Stimulated activated CD4-positive, alpha-beta T cell treated with anti-CD3 and anti-CD28 coated beads, Interleukin-12 subunit alpha, Interleukin-12 subunit beta, amount 100 ng/mL, for 4 hours (primary cell): Measurements from ENCODE around the gene DNAJC18.
"Not testable (repeated sequence)": the region's sequence is repeated elsewhere in the genome, so short reads cannot be mapped to it uniquely, and the experiment has no call there.

Experiments used
- DNase-seq: peaks from one replicate; pipeline ENCODE4 v3.0.0-alpha.2; 2020

Gene DNAJC18

GRCh38 chr5:139402561-139403158 is 36.7 kb downstream of the DNAJC18 start:
- no peak for DNase-seq

- DNase-seq: no peak
Observed at GRCh38 chr5:139401546-139401945, 37.8 kb downstream of the DNAJC18 start.

GRCh38 chr5:139399501-139400121 is 39.7 kb downstream of the DNAJC18 start:
- no peak for DNase-seq

- no peak for DNase-seq
Observed at GRCh38 chr5:139397921-139398320, 41.4 kb downstream of the DNAJC18 start.

DNA sequence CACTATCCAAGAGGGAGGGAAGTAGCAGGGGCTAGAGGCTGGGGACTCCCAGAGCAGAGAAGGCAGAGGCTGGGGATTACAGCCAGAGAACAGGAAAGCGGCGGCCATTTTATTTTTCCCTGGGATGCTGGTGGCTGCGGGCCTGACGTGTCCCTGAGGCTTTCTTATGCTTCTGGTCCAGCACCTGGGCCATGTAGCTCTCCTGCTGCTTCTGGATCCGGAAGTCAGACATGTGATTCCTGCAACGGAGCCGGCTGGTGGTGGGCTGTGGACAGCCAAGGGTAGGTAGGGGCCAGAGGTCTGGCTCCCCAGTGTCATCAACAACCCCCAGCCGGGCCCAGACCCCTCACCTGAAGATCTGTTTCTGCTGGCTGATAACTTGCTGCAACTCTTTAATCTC is 42.6 kb downstream of the DNAJC18 start:
- no peak for DNase-seq

DNA sequence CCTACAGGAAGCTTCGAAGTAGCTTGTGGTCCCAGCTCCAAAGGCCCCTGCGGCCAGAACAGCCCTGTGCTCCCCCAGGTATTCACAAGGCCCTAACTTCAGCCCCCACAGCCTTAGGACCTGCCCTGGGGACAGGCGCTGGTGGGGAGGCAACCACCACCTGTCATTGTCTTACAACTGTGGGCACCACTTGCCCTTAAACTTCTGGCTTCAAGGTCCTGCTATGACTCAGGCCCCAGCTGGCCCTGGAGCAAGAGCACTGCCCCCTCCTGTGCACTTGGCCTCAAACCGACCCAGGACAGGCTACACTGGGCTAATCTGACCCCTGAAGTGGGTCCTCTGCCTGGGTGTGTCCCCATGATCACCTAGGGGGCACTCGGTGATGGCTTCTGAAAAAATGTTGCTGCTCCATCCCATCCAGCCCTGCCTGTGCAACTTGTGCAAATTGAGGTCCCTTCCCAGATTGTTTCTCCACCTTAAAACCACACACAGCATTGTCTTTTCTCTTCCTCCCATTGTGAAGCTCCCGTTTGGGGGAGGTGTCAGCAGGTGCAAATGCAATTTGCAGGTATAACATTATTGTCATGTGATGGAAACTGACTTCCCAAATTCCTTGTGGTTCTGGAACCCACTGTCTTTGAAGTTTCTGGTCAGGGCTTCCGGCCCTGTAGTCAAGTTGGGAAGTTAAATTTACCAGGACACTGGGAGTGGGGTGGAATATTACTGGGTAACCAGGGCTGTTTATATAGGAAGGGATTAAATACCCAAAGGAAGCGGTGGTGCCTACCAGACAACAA is 43.3 kb downstream of the DNAJC18 start:
- DNase-seq: no peak

GRCh38 chr5:139394654-139395566 is 44.4 kb downstream of the DNAJC18 start, which contains the start of gene PROB1:
TSS of gene PROB1 (minus strand) at chr5:139395104. CDS start at chr5:139395081, 23 bp downstream.
- no peak for DNase-seq

DNA sequence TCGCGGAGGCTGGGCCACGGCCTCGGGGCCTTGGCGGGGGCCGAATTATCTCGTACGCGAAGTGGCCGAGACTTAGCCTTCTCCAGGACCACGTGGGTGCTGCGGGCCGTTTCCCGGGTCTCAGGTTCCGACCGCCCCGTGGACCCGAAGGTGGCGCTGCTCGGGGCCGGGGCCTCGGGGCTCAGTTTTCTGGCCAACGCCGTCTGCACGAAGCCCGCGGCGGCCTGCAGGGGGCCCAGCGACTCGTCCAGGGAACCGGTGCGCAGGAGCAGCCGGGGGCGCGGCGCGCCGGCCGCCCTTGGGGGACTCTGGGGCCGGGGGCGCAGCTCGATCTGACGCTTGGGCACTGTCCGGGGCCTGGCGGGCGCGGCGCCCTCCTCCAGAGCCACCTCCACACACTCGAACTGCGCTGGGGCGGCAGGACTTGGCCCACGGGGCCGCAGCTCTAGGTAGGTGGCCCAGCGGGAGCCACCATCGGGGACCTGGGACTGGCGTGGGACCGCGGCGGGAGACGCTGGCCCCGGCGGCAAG is 45.1 kb downstream of the DNAJC18 start:
- DNase-seq: no peak

DNA sequence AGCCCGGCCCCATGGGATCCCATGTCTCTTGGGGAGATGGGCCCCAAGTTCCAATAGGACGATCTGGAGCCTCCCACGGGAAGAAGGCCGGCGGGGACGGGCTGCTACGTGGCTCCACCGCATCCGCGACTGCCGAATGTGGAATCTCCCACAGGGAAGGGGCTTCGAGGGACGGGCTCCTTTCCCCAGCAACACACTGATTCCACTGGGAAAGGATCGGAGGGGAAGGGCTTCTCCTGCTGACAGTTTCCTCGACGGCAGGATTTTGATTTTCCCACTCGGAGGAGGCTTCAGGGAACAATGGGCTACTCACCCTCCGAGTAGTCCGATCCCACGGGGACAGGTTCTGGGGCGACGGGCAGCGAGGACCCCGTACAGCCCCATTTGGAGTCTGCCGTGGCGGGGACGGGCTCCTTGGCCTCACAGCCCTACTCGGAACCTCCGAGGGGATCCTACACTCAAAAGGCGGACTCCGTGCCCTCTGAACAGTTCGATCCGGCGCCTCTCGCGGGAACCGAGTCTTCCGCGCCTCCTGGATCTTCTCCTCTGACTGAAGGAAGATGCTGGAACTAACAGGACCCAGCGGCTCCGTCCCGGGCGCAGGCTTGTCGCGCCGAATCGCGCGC is 45.7 kb downstream of the DNAJC18 start:
- DNase-seq: no peak

DNA sequence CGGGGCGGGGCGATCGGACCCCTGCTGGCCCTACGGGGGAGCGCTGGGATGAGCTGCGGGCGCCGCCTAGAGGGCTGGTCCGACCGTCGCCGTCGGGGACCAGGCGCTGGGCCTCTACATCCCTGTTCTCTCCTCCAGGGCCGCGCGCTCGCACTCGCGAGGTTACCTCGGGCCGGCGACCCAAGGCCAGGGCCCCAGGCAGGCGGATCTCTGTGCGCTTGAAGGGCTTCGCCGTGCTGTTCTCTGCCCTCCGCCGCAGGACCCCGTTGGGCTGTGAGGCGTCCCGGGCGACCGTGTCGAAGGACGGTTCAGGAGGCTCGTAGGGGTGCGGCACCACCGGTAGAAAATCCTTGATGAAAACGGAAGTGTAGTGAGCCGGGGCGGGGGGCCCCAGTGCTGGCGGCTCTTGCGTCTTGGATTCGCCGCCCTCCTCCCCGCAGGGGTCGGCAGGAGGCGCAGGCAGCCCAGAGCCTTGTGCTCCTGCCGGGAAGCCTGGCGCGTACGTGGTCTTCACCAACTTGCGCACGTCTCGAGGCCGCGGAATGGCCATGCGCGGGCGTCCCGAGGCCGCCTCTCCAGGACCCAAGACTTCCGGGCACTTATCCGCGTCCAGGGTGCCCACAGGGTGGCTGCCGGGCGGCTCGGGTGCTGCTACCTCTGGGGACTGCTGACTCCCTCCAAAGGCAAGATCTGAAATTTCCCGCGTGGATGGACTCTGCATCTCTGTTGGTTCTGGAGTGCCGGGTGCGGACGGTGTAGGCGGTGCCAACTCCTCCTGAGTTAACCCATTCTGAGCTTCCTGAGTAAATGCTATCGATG is 46.4 kb downstream of the DNAJC18 start:
- peak; percentile 72 for DNase-seq

- no peak for DNase-seq
Observed at GRCh38 chr5:139392324-139392677, 47.0 kb downstream of the DNAJC18 start.

DNA sequence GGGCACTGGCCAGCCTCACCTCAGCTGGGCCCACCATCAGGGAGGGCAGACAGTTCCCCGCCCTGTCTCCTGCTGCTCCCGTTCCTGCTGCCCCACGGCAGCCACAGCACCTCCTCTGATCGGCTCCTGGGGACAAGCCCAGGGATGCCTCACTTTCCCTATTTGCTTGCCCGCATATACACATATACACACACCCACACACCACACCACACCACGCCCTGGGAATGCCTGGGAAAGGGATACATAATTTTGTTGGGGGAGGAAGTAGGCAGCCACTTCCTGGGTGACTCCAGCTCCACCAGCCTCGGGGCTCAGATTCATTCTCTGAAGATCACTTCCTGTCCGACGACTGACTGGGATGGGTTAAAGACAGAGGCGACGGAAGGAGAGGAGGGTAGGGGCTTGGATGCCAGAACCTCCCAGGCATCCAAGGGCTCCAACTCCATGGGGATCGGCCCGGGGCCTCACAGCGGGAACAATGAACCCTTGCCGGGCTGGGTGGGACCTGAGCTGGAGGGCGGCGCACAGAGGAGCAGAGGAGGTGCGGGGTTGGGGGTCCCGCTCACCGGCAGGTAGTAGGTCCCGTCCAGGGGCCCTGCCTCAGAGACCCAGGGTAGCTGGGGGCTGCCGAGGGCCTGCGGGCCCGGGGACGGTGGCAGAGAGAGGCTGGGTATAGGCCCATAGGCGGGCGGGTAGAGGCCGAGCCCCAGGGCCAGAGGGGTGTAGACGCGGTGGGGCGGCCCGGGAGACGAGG is 47.6 kb downstream of the DNAJC18 start:
- DNase-seq: no peak

DNA sequence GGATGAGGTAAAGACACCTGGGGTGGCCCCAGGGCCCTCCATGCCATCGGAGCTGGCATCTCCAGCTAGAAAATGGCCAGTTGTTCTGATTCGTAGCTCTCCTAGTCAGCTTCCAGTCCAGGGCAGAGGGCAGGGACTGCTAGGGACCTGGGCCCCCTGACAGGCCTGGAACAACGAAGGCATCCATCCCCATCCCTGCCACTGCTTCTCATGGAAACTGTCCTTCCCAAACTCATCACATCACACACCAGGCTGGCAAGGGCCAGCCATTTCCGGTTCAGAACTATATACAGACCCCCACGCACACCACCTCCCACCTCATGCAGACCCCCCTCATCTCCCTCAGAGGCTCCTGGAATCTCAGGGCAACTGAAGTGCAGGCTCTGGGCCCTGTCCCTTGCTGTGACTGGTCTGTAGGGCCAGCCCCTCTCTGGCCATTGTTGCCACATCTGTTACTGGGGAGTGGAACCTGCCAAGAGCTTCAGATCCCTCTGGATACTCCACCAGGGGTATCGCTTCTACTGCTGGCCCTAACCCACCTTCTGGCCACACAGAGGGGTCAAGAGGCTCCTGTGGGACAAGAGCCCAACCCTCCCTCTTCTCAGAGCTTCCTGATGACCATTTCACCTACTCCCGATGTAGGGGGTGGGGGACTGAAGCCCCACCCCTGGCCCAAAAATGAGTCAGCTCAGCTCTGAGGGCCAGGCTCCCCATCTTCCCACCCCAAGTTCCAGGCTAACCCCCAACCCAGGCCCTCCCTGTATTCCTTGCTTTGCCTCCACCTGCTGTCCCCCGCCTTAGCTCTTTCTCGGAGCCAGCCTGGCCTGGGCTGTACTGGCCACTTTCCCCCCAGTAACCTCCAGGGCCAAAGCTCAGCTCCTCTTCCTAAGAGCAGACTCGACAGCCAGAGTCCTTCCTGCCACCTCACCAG is 48.4 kb downstream of the DNAJC18 start:
- no peak for DNase-seq

GRCh38 chr5:139389701-139390638 is 49.4 kb downstream of the DNAJC18 start, which contains the start of gene MZB1:
TSS of gene MZB1 (minus strand) at chr5:139389913. CDS start at chr5:139389856, 57 bp downstream.
- DNase-seq: no peak

DNA sequence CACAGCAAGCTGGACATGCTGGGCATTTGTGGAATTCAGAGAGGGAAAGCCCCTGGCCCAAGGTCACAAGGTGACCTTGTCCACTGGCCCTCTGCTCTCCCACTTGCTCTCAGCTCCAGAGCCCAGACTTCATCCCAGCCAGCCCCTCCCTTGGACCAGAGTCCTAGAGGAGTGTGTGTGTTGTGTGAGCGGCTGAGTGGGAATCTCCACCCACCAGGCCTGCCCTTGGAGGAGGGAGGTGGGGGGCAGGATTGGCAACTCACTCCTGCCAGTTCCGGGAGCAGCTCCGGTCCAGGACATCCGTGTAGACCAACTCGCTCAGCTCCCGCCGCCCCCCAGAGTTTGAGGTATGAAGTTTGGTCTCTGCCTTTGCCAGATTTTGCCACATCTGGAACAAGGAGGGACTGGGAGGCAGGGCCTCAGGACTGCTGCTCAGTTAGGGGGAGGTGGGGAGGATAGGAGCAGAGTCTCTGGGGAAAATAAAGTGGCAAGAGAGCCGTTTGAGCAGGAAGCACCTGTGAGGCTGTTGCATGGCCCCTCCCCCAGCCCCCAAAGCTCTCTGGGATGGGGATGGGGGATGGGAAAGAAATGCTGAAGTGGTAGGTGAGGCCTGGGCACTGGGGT is 51.0 kb downstream of the DNAJC18 start:
- no peak for DNase-seq

DNA sequence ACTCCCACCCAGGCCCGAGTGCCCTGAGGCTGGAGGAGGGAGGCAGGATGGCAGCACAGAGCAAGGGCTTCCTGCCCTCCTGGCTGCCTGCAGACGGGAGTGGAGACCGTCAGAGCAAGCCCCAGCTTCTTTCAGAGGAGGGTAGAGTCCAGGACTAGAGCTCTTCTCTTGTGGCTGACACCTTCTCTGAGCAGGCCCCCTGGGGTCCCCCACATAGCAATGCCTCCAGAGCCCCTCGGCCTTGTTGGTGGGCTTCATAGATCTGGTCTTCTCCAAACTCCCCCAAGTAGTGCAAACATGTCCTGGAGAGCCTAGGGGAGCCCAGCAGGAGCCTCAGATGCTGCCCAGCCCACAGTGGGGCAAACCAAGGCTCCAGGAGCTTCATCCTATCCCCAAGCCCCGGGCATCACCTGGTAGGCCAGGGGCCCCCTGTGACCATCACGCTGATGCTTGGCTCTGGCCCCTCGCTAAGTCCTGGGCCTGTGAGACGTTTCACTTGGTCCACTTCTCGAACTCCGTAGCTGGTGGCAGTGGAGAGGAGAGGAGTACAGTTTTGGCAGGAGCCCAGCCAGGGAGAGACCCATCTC is 51.6 kb downstream of the DNAJC18 start:
- DNase-seq: no peak

DNA sequence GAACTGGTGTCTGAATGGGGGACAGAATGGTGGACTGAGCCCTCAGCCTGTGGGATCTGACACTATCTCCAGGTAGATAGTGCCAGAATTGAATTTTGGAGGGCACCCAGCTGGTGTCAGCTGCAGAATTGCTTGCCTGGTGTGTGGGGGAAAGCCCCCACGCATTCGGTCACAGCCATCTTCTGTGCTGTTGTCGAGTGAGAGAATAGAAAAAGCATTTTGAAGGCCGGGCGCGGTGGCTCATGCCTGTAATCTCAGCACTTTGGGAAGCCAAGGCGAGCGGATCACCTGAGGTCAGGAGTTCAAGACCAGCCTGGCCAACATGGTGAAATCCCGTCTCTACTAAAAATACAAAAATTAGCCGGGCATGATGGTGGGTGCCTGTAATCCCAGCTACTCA is 52.4 kb downstream of the DNAJC18 start:
- not testable (repeated sequence) for DNase-seq
